Right cardiac atrium (tissue), 5 donors: Measurements from ENCODE around the gene ZFYVE28. TPM values are rescaled to one million over a fixed set of nuclear protein-coding genes. Genes with fewer than 3 reads are reported as not detected.
A peak's percentile ranks its signal among the peaks of the same experiment; 100 is the strongest.

Experiments
- ATAC-seq, 2 donors: fragments of 200-7000 bp; cut with Tn5 transposase; one replicate each; pipeline versions ENCODE4 v1.8.0 to v1.9.1; 2020; ENCODE audit warnings: moderate library complexity in 2 of 2, mild to moderate bottlenecking in 1 of 2
- DNase-seq, 3 donors: peaks; one replicate each; pipeline ENCODE4 v3.0.0-alpha.2; 2020
- H3K27ac ChIP-seq: one replicate; pipeline ENCODE4 v1.5.1; 2013; ENCODE audit warnings: mild to moderate bottlenecking, low read length, control low read depth, moderate library complexity
- H3K27me3 ChIP-seq: one replicate; pipeline ENCODE4 v1.6.1; 2013; ENCODE audit not compliant: control insufficient read depth, insufficient read depth
- H3K4me1 ChIP-seq: one replicate; pipeline ENCODE4 v1.6.1; 2013; ENCODE audit warnings: low read length; ENCODE audit not compliant: control insufficient read depth, insufficient read depth
- H3K4me3 ChIP-seq: one replicate; pipeline ENCODE4 v1.5.1; 2013; ENCODE audit warnings: low read length, control low read depth
- H3K9me3 ChIP-seq: one replicate; pipeline ENCODE4 v1.6.1; 2013; ENCODE audit warnings: low read length; ENCODE audit not compliant: control insufficient read depth
- WGBS: extraction: QIAGEN DNeasy Blood & Tissue Kit; methylation state at CpG from one replicate; pipeline ENCODE4 v1.1.7; 2013; 5-methylcytosine and 5-hydroxymethylcytosine counted together
- intact Hi-C, 4 donors: fragments of 100-400 bp; cut with DNase I; formaldehyde crosslinking; loops; one replicate each; pipeline versions ENCODE4 v1.11.0 to v1.14.0; 2022 to 2023
- polyA plus RNA-seq: library from polyadenylated mRNA; stranded (reverse); fragments of 200-250 nt; gene quantifications from one replicate; pipeline ENCODE4 v1.2.3, GENCODE V29; 2013
- total RNA-seq, 4 donors: library from RNA; stranded (reverse); fragmentation: NEBNext Ultra II Directional; extraction: Animal tissue kit (Norgen Biotek cat#: 25700); gene quantifications; one replicate each; pipeline ENCODE4 v1.2.1, GENCODE V29; 2021
- donor health status: healthy with polysubstance abuse.
- donor health status: DM: no; HTN: yes; CAD: no.
- donor health status: DM: no; HTN: no; CAD: no.
- donor health status: DM: no; HTN: yes; CAD: no; lungs with severe emphysema.
- donor health status: DM: yes; HTN: yes; CAD: no.

ZFYVE28 gene
- total and polyA plus RNA-seq, 5 donors: 3.5 to 5.9 (median 5.1) TPM

- WGBS: 72% methylated on average over 5 of the region's 5 CpGs
- H3K4me3 ChIP-seq: no peak overlapping the region
- no peaks in the 10 kb centered on the region for H3K4me1 ChIP-seq
- peak overlapping the region; percentile 9 for H3K27ac ChIP-seq
- ATAC-seq (peak in 1 of 2 donors; percentile 47), DNase-seq (no peak)
- H3K27me3 ChIP-seq: no peaks in the 10 kb centered on the region
- H3K9me3 ChIP-seq: no peaks in the 10 kb centered on the region
- intact Hi-C loops: no loop called here
Observed at GRCh38 chr4:2352729-2353221, 65.7 kb downstream of the ZFYVE28 start.

- WGBS: 80% methylated on average over 10 of the region's 10 CpGs
- H3K9me3 ChIP-seq: no peaks in the 10 kb centered on the region
- intact Hi-C loops: no loop called here
- no peaks in the 10 kb centered on the region for H3K4me1 ChIP-seq
- H3K27ac ChIP-seq: no peak overlapping the region
- no peak overlapping the region for H3K4me3 ChIP-seq
- no peak for ATAC-seq
- no peaks in the 10 kb centered on the region for H3K27me3 ChIP-seq
- no peak for DNase-seq
Observed at GRCh38 chr4:2352171-2352570, 66.3 kb downstream of the ZFYVE28 start.

- Histone ChIP-seq H3K4me1 (no peaks in the 10 kb centered on the region), H3K27ac (no peak overlapping the region), H3K4me3 (no peak overlapping the region), H3K27me3 (no peaks in the 10 kb centered on the region), H3K9me3 (no peaks in the 10 kb centered on the region)
- intact Hi-C loops: no loop called here
- DNase-seq (no peak), ATAC-seq (no peak)
- WGBS: 92% methylated on average over 4 of the region's 4 CpGs
Observed at GRCh38 chr4:2350982-2351381, 67.5 kb downstream of the ZFYVE28 start.

GRCh38 chr4:2348786-2349185, 69.7 kb downstream of the ZFYVE28 start:
- 78% methylated on average over 3 of the region's 3 CpGs for WGBS
- ATAC-seq (no peak), DNase-seq (no peak)
- H3K27me3 ChIP-seq: no peaks in the 10 kb centered on the region
- H3K27ac ChIP-seq: no peak overlapping the region
- H3K4me3 ChIP-seq: no peak overlapping the region
- intact Hi-C loops: no loop called here
- no peaks in the 10 kb centered on the region for H3K4me1 ChIP-seq
- no peaks in the 10 kb centered on the region for H3K9me3 ChIP-seq

- intact Hi-C loops: no loop called here
- no peak for ATAC-seq
- Histone ChIP-seq H3K27me3 (no peaks in the 10 kb centered on the region), H3K27ac (no peak overlapping the region), H3K4me3 (no peak overlapping the region), H3K4me1 (no peaks in the 10 kb centered on the region), H3K9me3 (no peaks in the 10 kb centered on the region)
- WGBS: 84% methylated on average over 4 of the region's 4 CpGs
- no peak for DNase-seq
Observed at GRCh38 chr4:2347190-2347589, 71.3 kb downstream of the ZFYVE28 start.

GRCh38 chr4:2343476-2343875, 75.0 kb downstream of the ZFYVE28 start:
- Histone ChIP-seq H3K4me1 (no peaks in the 10 kb centered on the region), H3K27me3 (no peaks in the 10 kb centered on the region), H3K9me3 (no peaks in the 10 kb centered on the region), H3K4me3 (no peak overlapping the region), H3K27ac (no peak overlapping the region)
- intact Hi-C loops: no loop called here
- DNase-seq (no peak), ATAC-seq (no peak)
- 94% methylated on average over 2 of the region's 2 CpGs for WGBS

GRCh38 chr4:2341911-2342652, 76.4 kb downstream of the ZFYVE28 start:
- no peak for DNase-seq

GRCh38 chr4:2341261-2341841, 77.1 kb downstream of the ZFYVE28 start:
- no peaks in the 10 kb centered on the region for H3K27me3 ChIP-seq
- no peaks in the 10 kb centered on the region for H3K4me1 ChIP-seq
- DNase-seq: peak in 2 of 3 donors; percentile 51 to 53
- no peak for ATAC-seq
- intact Hi-C loops: no loop called here
- WGBS: 95% methylated on average over 28 of the region's 28 CpGs
- no peak overlapping the region for H3K27ac ChIP-seq
- H3K9me3 ChIP-seq: no peaks in the 10 kb centered on the region
- H3K4me3 ChIP-seq: no peak overlapping the region

More at GRCh38 chr4:2341911-2342652, 76.4 kb downstream of the ZFYVE28 start:
- Histone ChIP-seq H3K9me3 (no peaks in the 10 kb centered on the region), H3K4me3 (no peak overlapping the region), H3K27me3 (no peaks in the 10 kb centered on the region), H3K4me1 (no peaks in the 10 kb centered on the region), H3K27ac (no peak overlapping the region)
- no peak for ATAC-seq
- intact Hi-C loops: no loop called here
- WGBS: 89% methylated on average over 16 of the region's 16 CpGs

- intact Hi-C loops: no loop called here
- ATAC-seq (peak in 1 of 2 donors; percentile 15), DNase-seq (peak in 1 of 3 donors; percentile 33)
- 93% methylated on average over 27 of the region's 27 CpGs for WGBS
- H3K9me3 ChIP-seq: no peaks in the 10 kb centered on the region
- H3K4me1 ChIP-seq: no peaks in the 10 kb centered on the region
- no peak overlapping the region for H3K4me3 ChIP-seq
- no peaks in the 10 kb centered on the region for H3K27me3 ChIP-seq
- H3K27ac ChIP-seq: no peak overlapping the region
Observed at GRCh38 chr4:2340272-2341061, 78.0 kb downstream of the ZFYVE28 start.

- intact Hi-C loops: no loop called here
- H3K27ac ChIP-seq: no peak overlapping the region
- no peaks in the 10 kb centered on the region for H3K27me3 ChIP-seq
- ATAC-seq (no peak), DNase-seq (peak in 1 of 3 donors; percentile 36)
- H3K4me1 ChIP-seq: no peaks in the 10 kb centered on the region
- 73% methylated on average over 39 of the region's 39 CpGs for WGBS
- no peak overlapping the region for H3K4me3 ChIP-seq
- no peaks in the 10 kb centered on the region for H3K9me3 ChIP-seq
Observed at GRCh38 chr4:2339458-2340271, 78.8 kb downstream of the ZFYVE28 start.
